Skeletal muscle tissue (tissue), 2 donors: Measurements from ENCODE around the gene AQP10. TPM values are rescaled to one million over a fixed set of nuclear protein-coding genes. Genes with fewer than 3 reads are reported as not detected.

ENCODE experiments used
- small RNA-seq: library from RNA; depleted of rRNA; stranded (forward); fragments of <200 nt; gene quantifications from one replicate; pipeline ENCODE3, GENCODE V24; 2014
- total RNA-seq: library from RNA; depleted of rRNA; stranded (reverse); fragments of >200 nt; gene quantifications from one replicate; pipeline ENCODE4 v1.2.3, GENCODE V29; 2014

Gene AQP10
- total RNA-seq, 1 donor from 2014 or later: not detected

Small RNA genes lying within 50 kb of the gene (small RNA-seq; reads per million reads assigned to genes)
- gene RF00273 (not detected), gene RNU6-121P (not detected), gene RNU6-239P (not detected), gene RNU7-57P (not detected)

Other genes with a start within 250 kb of the AQP10 start
- under 0.01 TPM for gene NUP210L, start 166.0 kb upstream of the AQP10 start, total RNA-seq
- gene TPM3, start 129.0 kb upstream of the AQP10 start, total RNA-seq: 202 TPM
- not detected for gene CFAP141, start 114.8 kb upstream of the AQP10 start, total RNA-seq
- 37.1 TPM for gene UBAP2L, start 100.1 kb upstream of the AQP10 start, total RNA-seq
- 98.6 TPM for gene HAX1, start 48.5 kb upstream of the AQP10 start, total RNA-seq
- 23.0 TPM for gene ATP8B2, start 4.4 kb downstream of the AQP10 start, total RNA-seq
- 5.2 TPM for gene IL6R, start 84.2 kb downstream of the AQP10 start, total RNA-seq
- gene TDRD10, start 181.1 kb downstream of the AQP10 start, total RNA-seq: 1.0 TPM
- gene SHE, start 181.3 kb downstream of the AQP10 start, total RNA-seq: 8.4 TPM
- gene UBE2Q1, start 237.6 kb downstream of the AQP10 start, total RNA-seq: 15.1 TPM
- gene CHRNB2, start 246.7 kb downstream of the AQP10 start, total RNA-seq: under 0.01 TPM